SK-N-SH (cell line): ENCODE data around the gene JMJD7. TPM values are rescaled to one million over a fixed set of nuclear protein-coding genes. Genes with fewer than 3 reads are reported as not detected.

Experiments used
- CTCF ChIA-PET: fragments of 300-600, 350-600 bp; formaldehyde crosslinking; extraction: SDS; loops from one replicate; lab custom pipeline; 2021; lab: Yijun Ruan, JAX
- POLR2A ChIA-PET: fragments of 350-600 bp; sonication (Branson Sonifier 250); formaldehyde crosslinking; extraction: SDS; loops from one replicate; lab custom pipeline; 2020; ENCODE audit warnings: antibody characterized with exemption, inconsistent platforms; lab: Yijun Ruan, JAX
- DNase-seq: peaks from one replicate; pipeline ENCODE4 v3.0.0; 2012
- H2AFZ ChIP-seq: fragments of 200-600 bp; sonication (generic); 2 replicates; pipeline ENCODE4 v1.8.1; 2016; ENCODE audit warnings: antibody characterized with exemption, mild to moderate bottlenecking, low read depth
- H3F3A ChIP-seq: fragments of 200-600 bp; sonication (generic); replicated peaks from 2 replicates; pipeline ENCODE3; 2016; ENCODE audit warnings: antibody characterized with exemption, mild to moderate bottlenecking; ENCODE audit not compliant: insufficient read depth
- H3K27ac ChIP-seq, 2 experiments: fragments of 200-500 bp in 1 of 2; fragments of 200-600 bp in 1 of 2; sonication (Bioruptor generic) in 1 of 2; sonication (generic), shearing (Covaris generic) in 1 of 2; 2 replicates each; pipeline versions ENCODE4 v1.5.1 to v1.6.1; 2014 to 2016; ENCODE audit warnings: low read depth in 2 of 2, inconsistent platforms in 1 of 2, low read length in 1 of 2, mild to moderate bottlenecking in 1 of 2, mixed read lengths in 1 of 2
- H3K27me3 ChIP-seq: fragments of 200-600 bp; sonication (generic), shearing (Covaris generic); 2 replicates; pipeline ENCODE4 v1.6.1; 2016; ENCODE audit warnings: mixed run types; ENCODE audit not compliant: insufficient read depth
- H3K36me3 ChIP-seq, 2 experiments: fragments of 200-500 bp in 1 of 2; fragments of 200-600 bp in 1 of 2; sonication (Bioruptor generic) in 1 of 2; sonication (generic) in 1 of 2; replicated peaks in 1 of 2; 2 replicates each; pipeline versions ENCODE3 to v1.5.1; 2014 to 2016; ENCODE audit warnings: low read length in 1 of 2, mild to moderate bottlenecking in 1 of 2; ENCODE audit not compliant: insufficient read depth in 2 of 2, control insufficient read depth in 1 of 2
- H3K4me1 ChIP-seq, 2 experiments: fragments of 200-500 bp in 1 of 2; fragments of 200-600 bp in 1 of 2; sonication (Bioruptor generic) in 1 of 2; sonication (generic), shearing (Covaris generic) in 1 of 2; 2 replicates each; pipeline versions ENCODE4 v1.5.1 to v1.6.1; 2014 to 2016; ENCODE audit warnings: low read depth in 1 of 2, low read length in 1 of 2, mixed run types in 1 of 2; ENCODE audit not compliant: insufficient read depth in 2 of 2, control insufficient read depth in 1 of 2
- H3K4me2 ChIP-seq: fragments of 200-600 bp; sonication (generic), shearing (Covaris generic); 2 replicates; pipeline ENCODE4 v1.6.1; 2017; ENCODE audit warnings: mixed run types
- H3K4me3 ChIP-seq, 2 experiments: fragments of 200-500 bp in 1 of 2; fragments of 200-600 bp in 1 of 2; sonication (Bioruptor generic) in 1 of 2; sonication (generic), shearing (Covaris generic) in 1 of 2; 2 replicates each; pipeline versions ENCODE4 v1.5.1 to v1.8.1; 2014 to 2016; ENCODE audit warnings: low read depth in 2 of 2, inconsistent platforms in 1 of 2, low read length in 1 of 2, mild to moderate bottlenecking in 1 of 2, mixed read lengths in 1 of 2, moderate library complexity in 1 of 2
- H3K79me2 ChIP-seq: fragments of 200-600 bp; sonication (generic); 2 replicates; pipeline ENCODE4 v1.8.1; 2017; ENCODE audit warnings: mild to moderate bottlenecking; ENCODE audit not compliant: insufficient read depth
- H3K9ac ChIP-seq: fragments of 200-600 bp; sonication (generic); 2 replicates; pipeline ENCODE4 v1.6.1; 2017; ENCODE audit warnings: mixed run types
- H3K9me2 ChIP-seq: fragments of 200-600 bp; sonication (generic); 2 replicates; pipeline ENCODE4 v1.6.1; 2017; ENCODE audit warnings: mixed run types
- H3K9me3 ChIP-seq: fragments of 200-600 bp; sonication (generic); 2 replicates; pipeline ENCODE4 v1.6.1; 2017; ENCODE audit warnings: mixed run types, mild to moderate bottlenecking, moderate library complexity
- H4K20me1 ChIP-seq: fragments of 200-600 bp; sonication (generic); 2 replicates; pipeline ENCODE4 v1.6.1; 2017; ENCODE audit warnings: mild to moderate bottlenecking, mixed run types; ENCODE audit not compliant: insufficient read depth
- ELF1 ChIP-seq: IDR thresholded peaks from 2 replicates; pipeline ENCODE4 v1.4.0; 2012
- EZH2phosphoT487 ChIP-seq: fragments of 200-600 bp; sonication (generic); IDR thresholded peaks from 2 replicates; pipeline ENCODE4 v1.6.1; 2017; ENCODE audit warnings: low read depth, mixed run types, mild to moderate bottlenecking, antibody characterized with exemption, moderate library complexity, borderline replicate concordance
- FOXJ3 ChIP-seq: sonication (generic); formaldehyde crosslinking; IDR thresholded peaks from 2 replicates; pipeline ENCODE4 v1.5.1; 2020; ENCODE audit warnings: mild to moderate bottlenecking, missing genetic modification reagents
- GABPA ChIP-seq: IDR thresholded peaks from 2 replicates; pipeline ENCODE4 v1.4.0; 2012; ENCODE audit warnings: low read depth, mild to moderate bottlenecking
- GATA2 ChIP-seq: sonication (generic); formaldehyde crosslinking; IDR thresholded peaks from 2 replicates; pipeline ENCODE4 v1.5.0; 2020; ENCODE audit warnings: mild to moderate bottlenecking, missing genetic modification reagents
- MAX ChIP-seq: IDR thresholded peaks from 2 replicates; pipeline ENCODE4 v1.4.0; 2012; ENCODE audit warnings: low read depth
- MXI1 ChIP-seq: IDR thresholded peaks from 2 replicates; pipeline ENCODE4 v1.6.1; 2012; ENCODE audit warnings: mild to moderate bottlenecking, low read depth, low read length, improper control_type of control experiment
- NFIC ChIP-seq: IDR thresholded peaks from 2 replicates; pipeline ENCODE4 v1.4.0; 2012; ENCODE audit warnings: borderline replicate concordance
- NRF1 ChIP-seq: IDR thresholded peaks from 2 replicates; pipeline ENCODE4 v1.6.1; 2012; ENCODE audit warnings: low read depth, mild to moderate bottlenecking, low read length
- POLR2AphosphoS5 ChIP-seq: IDR thresholded peaks from 2 replicates; pipeline ENCODE4 v1.6.1; 2012; ENCODE audit warnings: low read depth, low read length
- RCOR1 ChIP-seq: fragments of 150-350 bp; IDR thresholded peaks from 2 replicates; pipeline ENCODE4 v1.6.1; 2017; ENCODE audit warnings: antibody characterized with exemption, low read length
- RFX5 ChIP-seq: IDR thresholded peaks from 2 replicates; pipeline ENCODE4 v1.6.1; 2012; ENCODE audit warnings: mild to moderate bottlenecking, improper control_type of control experiment, low read length
- RXRA ChIP-seq: IDR thresholded peaks from 2 replicates; pipeline ENCODE4 v1.4.0; 2012; ENCODE audit warnings: low read depth, mild to moderate bottlenecking, borderline replicate concordance
- SMC3 ChIP-seq: IDR thresholded peaks from 2 replicates; pipeline ENCODE4 v1.6.1; 2012; ENCODE audit warnings: low read depth, low read length, improper control_type of control experiment
- TAF1 ChIP-seq: IDR thresholded peaks from 2 replicates; pipeline ENCODE4 v1.6.1; 2012; ENCODE audit warnings: low read depth, mild to moderate bottlenecking, low read length, moderate library complexity, borderline replicate concordance
- TCF12 ChIP-seq: IDR thresholded peaks from 2 replicates; pipeline ENCODE4 v1.4.0; 2012
- USF1 ChIP-seq: IDR thresholded peaks from 2 replicates; pipeline ENCODE4 v1.4.0; 2012; ENCODE audit warnings: low read depth, borderline replicate concordance
- USF2 ChIP-seq: fragments of 150-350 bp; IDR thresholded peaks from 2 replicates; pipeline ENCODE4 v1.6.1; 2017; ENCODE audit warnings: antibody characterized with exemption, low read length, low read depth, borderline replicate concordance
- YY1 ChIP-seq: IDR thresholded peaks from 2 replicates; pipeline ENCODE4 v1.4.0; 2012; ENCODE audit warnings: low read depth, mild to moderate bottlenecking
- WGBS: methylation state at CpG from one replicate; pipeline ENCODE4 v1.1.6; 2017; ENCODE audit warnings: low lambda C conversion rate; 5-methylcytosine and 5-hydroxymethylcytosine counted together
- polyA plus RNA-seq, 3 experiments: library from polyadenylated mRNA; depleted of rRNA; stranded (reverse); fragments of >200 nt; gene quantifications; 2 replicates each; pipeline ENCODE4 v1.2.3, GENCODE V29; 2012
- TF ChIP-seq, protein P1 (sequence below): fragments of 150-350 bp; IDR thresholded peaks from 2 replicates; pipeline ENCODE4 v1.6.1; 2016; ENCODE audit warnings: mild to moderate bottlenecking, low read depth, low read length
- TF ChIP-seq, protein P2 (sequence below): IDR thresholded peaks from 2 replicates; pipeline ENCODE4 v1.4.0; 2012; ENCODE audit warnings: low read depth, borderline replicate concordance

JMJD7 gene
- polyA plus RNA-seq, 1 of the 3 experiments (the other 2 are of a cell fraction): 6.5 TPM

DNA sequence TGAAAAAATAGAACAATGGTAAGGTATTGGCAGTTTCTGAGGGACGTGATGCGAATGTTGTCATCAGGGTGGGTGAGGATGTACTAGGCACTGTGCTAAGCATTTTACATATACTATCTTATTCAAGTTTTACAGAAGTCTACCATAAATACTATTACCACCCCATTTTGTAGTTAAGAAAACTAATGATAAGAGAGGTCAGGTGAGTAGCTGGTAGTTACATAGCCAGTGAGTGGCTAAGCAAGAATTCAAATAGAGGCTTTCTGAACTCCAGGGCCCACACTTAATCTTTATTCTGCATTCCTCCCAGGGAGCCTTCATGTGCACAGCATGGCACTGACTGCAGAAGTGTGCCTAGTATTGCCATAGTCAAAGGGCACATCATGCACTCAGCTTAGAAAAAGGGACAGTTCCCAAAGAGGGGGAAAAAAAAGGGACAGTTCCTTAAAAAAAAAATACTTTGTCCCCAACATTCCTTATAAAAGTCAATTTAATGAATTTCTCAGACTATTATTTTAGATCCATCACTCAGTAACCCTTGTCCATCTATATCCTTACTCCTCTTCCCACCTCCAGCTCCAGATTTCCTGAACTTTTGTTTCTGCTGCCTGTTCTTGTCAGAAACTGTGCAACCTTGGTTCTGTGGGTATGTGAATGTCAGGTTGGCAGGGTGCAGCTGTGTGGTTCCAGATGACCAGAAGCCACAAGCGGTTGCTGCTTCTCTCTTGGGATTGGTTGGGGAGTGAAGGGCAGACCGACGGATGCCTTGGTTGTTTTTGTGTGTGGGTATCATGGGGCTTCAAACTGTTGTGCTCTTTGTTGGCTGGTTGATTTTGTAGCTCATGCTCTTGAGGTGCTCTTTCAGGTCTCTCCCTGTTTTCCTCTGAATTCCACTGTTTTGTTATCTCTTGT is 45.3 kb upstream of the JMJD7 start:
- WGBS: 98% methylated on average over 5 of the region's 5 CpGs
- Histone ChIP-seq H3K4me2 (no peak overlapping the region), H3K27ac (no peak overlapping the region), H3K79me2 (peaks cover 86% of the 10 kb centered on the region), H3K36me3 (no peaks in the 10 kb centered on the region), H3K27me3 (no peaks in the 10 kb centered on the region), H3K4me3 (no peak overlapping the region), H3K9me3 (no peaks in the 10 kb centered on the region), H3K9me2 (no peaks in the 10 kb centered on the region), H3K4me1 (peaks cover 0 to 18% of the 10 kb centered on the region in 2 experiments; a peak in 2 of 4 replicates), H3F3A (peaks cover 5% of the 10 kb centered on the region), H2AFZ (no peak overlapping the region), H3K9ac (no peak overlapping the region), H4K20me1 (no peaks in the 10 kb centered on the region)
- TF ChIP-seq GABPA (no peak), TAF1 (no peak), EZH2phosphoT487 (no peak), SMC3 (no peak), NFIC (no peak), TCF12 (no peak), RXRA (no peak)
- TF ChIP-seq, protein P1, sequence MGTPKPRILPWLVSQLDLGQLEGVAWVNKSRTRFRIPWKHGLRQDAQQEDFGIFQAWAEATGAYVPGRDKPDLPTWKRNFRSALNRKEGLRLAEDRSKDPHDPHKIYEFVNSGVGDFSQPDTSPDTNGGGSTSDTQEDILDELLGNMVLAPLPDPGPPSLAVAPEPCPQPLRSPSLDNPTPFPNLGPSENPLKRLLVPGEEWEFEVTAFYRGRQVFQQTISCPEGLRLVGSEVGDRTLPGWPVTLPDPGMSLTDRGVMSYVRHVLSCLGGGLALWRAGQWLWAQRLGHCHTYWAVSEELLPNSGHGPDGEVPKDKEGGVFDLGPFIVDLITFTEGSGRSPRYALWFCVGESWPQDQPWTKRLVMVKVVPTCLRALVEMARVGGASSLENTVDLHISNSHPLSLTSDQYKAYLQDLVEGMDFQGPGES: no peak
- POLR2A ChIA-PET: no interaction called here
- CTCF ChIA-PET: interaction anchor here (0.7 to 2.8 kb wide), 4 partner anchors 8 to 122 kb away, joined by 3 to 10 read pairs (median 6); partner anchors contain the start of gene MAPKBP1
- no peak for DNase-seq

DNA sequence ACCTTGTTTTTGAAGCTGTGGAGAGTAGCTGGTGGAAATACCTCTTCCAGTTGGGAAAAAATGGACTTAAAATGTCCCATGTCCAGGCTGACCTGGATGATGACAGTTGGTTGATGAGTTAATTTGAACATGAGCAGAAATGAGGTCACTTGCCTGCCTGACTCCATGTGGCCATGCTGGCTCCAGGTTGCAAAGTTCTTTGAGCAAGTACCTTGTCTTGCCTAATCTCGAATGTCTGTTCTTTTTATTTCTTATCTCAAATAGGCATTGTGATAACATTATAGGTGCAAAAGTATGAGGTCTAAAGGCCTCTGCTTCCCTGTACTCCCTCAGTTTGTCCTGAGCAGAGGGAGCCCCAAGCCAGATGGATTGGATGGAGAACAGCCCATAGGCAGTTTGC is 44.6 kb upstream of the JMJD7 start:
- WGBS: 92% methylated on average over 1 of the region's 1 CpG
- Histone ChIP-seq H3K4me2 (no peak overlapping the region), H3F3A (no peaks in the 10 kb centered on the region), H3K36me3 (no peaks in the 10 kb centered on the region), H3K4me3 (no peak overlapping the region), H3K27me3 (no peaks in the 10 kb centered on the region), H2AFZ (no peak overlapping the region), H3K4me1 (peaks cover 0 to 11% of the 10 kb centered on the region in 2 experiments; a peak in 1 of 4 replicates), H3K9me2 (no peaks in the 10 kb centered on the region), H4K20me1 (no peaks in the 10 kb centered on the region), H3K27ac (no peak overlapping the region), H3K79me2 (peaks cover 79% of the 10 kb centered on the region), H3K9me3 (no peaks in the 10 kb centered on the region), H3K9ac (no peak overlapping the region)
- ChIA-PET POLR2A (no interaction called here), CTCF (interaction anchor here (1.0 to 2.8 kb wide), 3 partner anchors 8 to 29 kb away, joined by 3 to 10 read pairs (median 9); partner anchors contain the start of gene MAPKBP1)
- DNase-seq: no peak
- TF ChIP-seq MAX (no peak), USF2 (no peak), MXI1 (no peak), USF1 (no peak), GATA2 (CRISPR knock-in tag) (no peak), POLR2AphosphoS5 (no peak), GABPA (no peak), YY1 (no peak), RFX5 (no peak), RCOR1 (no peak), FOXJ3 (CRISPR knock-in tag) (no peak), NRF1 (no peak), ELF1 (no peak)
- TF ChIP-seq, protein P2, sequence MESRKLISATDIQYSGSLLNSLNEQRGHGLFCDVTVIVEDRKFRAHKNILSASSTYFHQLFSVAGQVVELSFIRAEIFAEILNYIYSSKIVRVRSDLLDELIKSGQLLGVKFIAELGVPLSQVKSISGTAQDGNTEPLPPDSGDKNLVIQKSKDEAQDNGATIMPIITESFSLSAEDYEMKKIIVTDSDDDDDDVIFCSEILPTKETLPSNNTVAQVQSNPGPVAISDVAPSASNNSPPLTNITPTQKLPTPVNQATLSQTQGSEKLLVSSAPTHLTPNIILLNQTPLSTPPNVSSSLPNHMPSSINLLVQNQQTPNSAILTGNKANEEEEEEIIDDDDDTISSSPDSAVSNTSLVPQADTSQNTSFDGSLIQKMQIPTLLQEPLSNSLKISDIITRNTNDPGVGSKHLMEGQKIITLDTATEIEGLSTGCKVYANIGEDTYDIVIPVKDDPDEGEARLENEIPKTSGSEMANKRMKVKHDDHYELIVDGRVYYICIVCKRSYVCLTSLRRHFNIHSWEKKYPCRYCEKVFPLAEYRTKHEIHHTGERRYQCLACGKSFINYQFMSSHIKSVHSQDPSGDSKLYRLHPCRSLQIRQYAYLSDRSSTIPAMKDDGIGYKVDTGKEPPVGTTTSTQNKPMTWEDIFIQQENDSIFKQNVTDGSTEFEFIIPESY: no peak
